ENCODE data around the gene THADA.

GRCh38 chr2:43274055-43274454 lies 321.8 kb downstream of the THADA start:
- no peak for TF ChIP-seq POLR2A (IDR thresholded peaks at IDR 0.05)
- TF ChIP-seq CTCF (IDR thresholded peaks at IDR 0.05 in 8 of 11, conservative IDR thresholded peaks at IDR 0.05 in 3 of 11): no peak
- no peak for TF ChIP-seq POLR2AphosphoS5 (IDR thresholded peaks at IDR 0.05)
